ENCODE measurements around the gene ZGRF1.

ZGRF1 gene

GRCh38 chr4:112521123-112522023 is 115.3 kb downstream of the ZGRF1 start:
- H3K4me3 Mint-ChIP-seq, result no peak overlapping the region
- intact Hi-C loops (cut with micrococcal nuclease), result loop anchor here (10.0 kb wide), 1 partner anchor 417 kb away; no protein-coding TSS in a partner anchor
- H3K9me3 Mint-ChIP-seq, result no peaks in the 10 kb centered on the region
- H3K27me3 Mint-ChIP-seq, result peaks cover 93% of the 10 kb centered on the region
- peaks cover 56% of the 10 kb centered on the region for H3K4me1 Mint-ChIP-seq (ENCODE audit: low read depth)
- H3K27ac Mint-ChIP-seq, result no peak overlapping the region
- H3K36me3 Mint-ChIP-seq (ENCODE audit: low read depth), result no peaks in the 10 kb centered on the region

- Mint-ChIP-seq H3K36me3 (ENCODE audit: low read depth) (no peaks in the 10 kb centered on the region), H3K4me1 (ENCODE audit: low read depth) (peaks cover 63% of the 10 kb centered on the region), H3K4me3 (no peak overlapping the region), H3K27me3 (peaks cover 94% of the 10 kb centered on the region), H3K27ac (no peak overlapping the region), H3K9me3 (no peaks in the 10 kb centered on the region)
- intact Hi-C loops (cut with micrococcal nuclease), result loop anchor here (10.0 kb wide), 1 partner anchor 416 kb away; no protein-coding TSS in a partner anchor
These were observed 116.0 kb downstream of the ZGRF1 start for GRCh38 chr4:112520598-112521122.

- intact Hi-C loops (cut with micrococcal nuclease), result loop anchor here (10.0 kb wide), 1 partner anchor 415 kb away; no protein-coding TSS in a partner anchor
- Mint-ChIP-seq H3K36me3 (ENCODE audit: low read depth) (peaks cover 6% of the 10 kb centered on the region), H3K4me1 (ENCODE audit: low read depth) (peaks cover 69% of the 10 kb centered on the region), H3K9me3 (no peaks in the 10 kb centered on the region), H3K27me3 (peaks cover 96% of the 10 kb centered on the region), H3K4me3 (no peak overlapping the region), H3K27ac (no peak overlapping the region)
These were observed 116.8 kb downstream of the ZGRF1 start for GRCh38 chr4:112519689-112520597.

GRCh38 chr4:112518675-112519074 is 118.0 kb downstream of the ZGRF1 start:
- peaks cover 79% of the 10 kb centered on the region for H3K4me1 Mint-ChIP-seq (ENCODE audit: low read depth)
- peaks cover 99% of the 10 kb centered on the region for H3K27me3 Mint-ChIP-seq
- no peak overlapping the region for H3K4me3 Mint-ChIP-seq
- intact Hi-C loops (cut with micrococcal nuclease), result no loop called here
- H3K9me3 Mint-ChIP-seq, result no peaks in the 10 kb centered on the region
- H3K36me3 Mint-ChIP-seq (ENCODE audit: low read depth), result peaks cover 6% of the 10 kb centered on the region
- no peak overlapping the region for H3K27ac Mint-ChIP-seq

GRCh38 chr4:112517911-112518310 is 118.8 kb downstream of the ZGRF1 start:
- Mint-ChIP-seq H3K4me3 (no peak overlapping the region), H3K36me3 (ENCODE audit: low read depth) (peaks cover 6% of the 10 kb centered on the region), H3K4me1 (ENCODE audit: low read depth) (peaks cover 73% of the 10 kb centered on the region), H3K9me3 (no peaks in the 10 kb centered on the region), H3K27me3 (peaks cover 97% of the 10 kb centered on the region), H3K27ac (no peak overlapping the region)
- intact Hi-C loops (cut with micrococcal nuclease), result no loop called here

GRCh38 chr4:112517067-112517634 is 119.6 kb downstream of the ZGRF1 start:
- peak overlapping the region; percentile 52 for H3K4me3 Mint-ChIP-seq
- intact Hi-C loops (cut with micrococcal nuclease), result no loop called here
- H3K9me3 Mint-ChIP-seq, result no peaks in the 10 kb centered on the region
- H3K27me3 Mint-ChIP-seq, result peaks cover 97% of the 10 kb centered on the region
- peaks cover 6% of the 10 kb centered on the region for H3K36me3 Mint-ChIP-seq (ENCODE audit: low read depth)
- H3K4me1 Mint-ChIP-seq (ENCODE audit: low read depth), result peaks cover 65% of the 10 kb centered on the region
- no peak overlapping the region for H3K27ac Mint-ChIP-seq

GRCh38 chr4:112516471-112517066 is 120.1 kb downstream of the ZGRF1 start:
- intact Hi-C loops (cut with micrococcal nuclease), result no loop called here
- peak overlapping the region; percentile 20 for H3K27ac Mint-ChIP-seq
- H3K9me3 Mint-ChIP-seq, result no peaks in the 10 kb centered on the region
- peaks cover 67% of the 10 kb centered on the region for H3K4me1 Mint-ChIP-seq (ENCODE audit: low read depth)
- peaks cover 97% of the 10 kb centered on the region for H3K27me3 Mint-ChIP-seq
- peaks cover 6% of the 10 kb centered on the region for H3K36me3 Mint-ChIP-seq (ENCODE audit: low read depth)
- peak overlapping the region; percentile 89 for H3K4me3 Mint-ChIP-seq

GRCh38 chr4:112516066-112516470 is 120.6 kb downstream of the ZGRF1 start, which contains the start of gene NEUROG2:
Gene NEUROG2 (minus strand): TSS chr4:112516180. CDS start chr4:112515475, 705 bp downstream.
- Mint-ChIP-seq H3K36me3 (ENCODE audit: low read depth) (peaks cover 6% of the 10 kb centered on the region), H3K9me3 (no peaks in the 10 kb centered on the region), H3K4me1 (ENCODE audit: low read depth) (peaks cover 67% of the 10 kb centered on the region), H3K27ac (peak within 1 kb of the TSS; percentile 20), H3K4me3 (peak within 1 kb of the TSS; percentile 89), H3K27me3 (peaks cover 97% of the 10 kb centered on the region)
- intact Hi-C loops (cut with micrococcal nuclease), result no loop called here

- Mint-ChIP-seq H3K27ac (no peak overlapping the region), H3K4me1 (ENCODE audit: low read depth) (peaks cover 62% of the 10 kb centered on the region), H3K9me3 (no peaks in the 10 kb centered on the region), H3K27me3 (peaks cover 97% of the 10 kb centered on the region), H3K4me3 (peak overlapping the region; percentile 89), H3K36me3 (ENCODE audit: low read depth) (peaks cover 6% of the 10 kb centered on the region)
- intact Hi-C loops (cut with micrococcal nuclease), result no loop called here
These were observed 121.3 kb downstream of the ZGRF1 start for GRCh38 chr4:112515198-112516065.

- peak overlapping the region; percentile 89 for H3K4me3 Mint-ChIP-seq
- peaks cover 96% of the 10 kb centered on the region for H3K27me3 Mint-ChIP-seq
- H3K27ac Mint-ChIP-seq, result no peak overlapping the region
- peaks cover 59% of the 10 kb centered on the region for H3K4me1 Mint-ChIP-seq (ENCODE audit: low read depth)
- H3K9me3 Mint-ChIP-seq, result no peaks in the 10 kb centered on the region
- intact Hi-C loops (cut with micrococcal nuclease), result no loop called here
- peaks cover 6% of the 10 kb centered on the region for H3K36me3 Mint-ChIP-seq (ENCODE audit: low read depth)
These were observed 122.0 kb downstream of the ZGRF1 start for GRCh38 chr4:112514647-112515197.

GRCh38 chr4:112513971-112514646 is 122.6 kb downstream of the ZGRF1 start:
- H3K9me3 Mint-ChIP-seq, result no peaks in the 10 kb centered on the region
- peaks cover 65% of the 10 kb centered on the region for H3K4me1 Mint-ChIP-seq (ENCODE audit: low read depth)
- H3K36me3 Mint-ChIP-seq (ENCODE audit: low read depth), result peaks cover 6% of the 10 kb centered on the region
- no peak overlapping the region for H3K27ac Mint-ChIP-seq
- peaks cover 96% of the 10 kb centered on the region for H3K27me3 Mint-ChIP-seq
- intact Hi-C loops (cut with micrococcal nuclease), result no loop called here
- peak overlapping the region; percentile 89 for H3K4me3 Mint-ChIP-seq

GRCh38 chr4:112511803-112512118 is 124.9 kb downstream of the ZGRF1 start:
- no peak overlapping the region for H3K27ac Mint-ChIP-seq
- H3K27me3 Mint-ChIP-seq, result peaks cover 95% of the 10 kb centered on the region
- intact Hi-C loops (cut with micrococcal nuclease), result no loop called here
- no peak overlapping the region for H3K4me3 Mint-ChIP-seq
- peaks cover 6% of the 10 kb centered on the region for H3K36me3 Mint-ChIP-seq (ENCODE audit: low read depth)
- H3K9me3 Mint-ChIP-seq, result no peaks in the 10 kb centered on the region
- peaks cover 52% of the 10 kb centered on the region for H3K4me1 Mint-ChIP-seq (ENCODE audit: low read depth)

All from dendritic cell treated with granulocyte-macrophage colony-stimulating factor and Interleukin-4, amounts not matched to agents 40 ng/mL and 50 ng/mL, for 4 days (primary cell).